ENCODE results near the gene OR2A14. TPM values are rescaled to one million over a fixed set of nuclear protein-coding genes. Genes with fewer than 3 reads are reported as not detected.

OR2A14 gene
- total and polyA plus RNA-seq, 2 of the 13 experiments (the other 11 are each of a cell fraction or from before 2014, with no cell fraction given) = not detected

DNA sequence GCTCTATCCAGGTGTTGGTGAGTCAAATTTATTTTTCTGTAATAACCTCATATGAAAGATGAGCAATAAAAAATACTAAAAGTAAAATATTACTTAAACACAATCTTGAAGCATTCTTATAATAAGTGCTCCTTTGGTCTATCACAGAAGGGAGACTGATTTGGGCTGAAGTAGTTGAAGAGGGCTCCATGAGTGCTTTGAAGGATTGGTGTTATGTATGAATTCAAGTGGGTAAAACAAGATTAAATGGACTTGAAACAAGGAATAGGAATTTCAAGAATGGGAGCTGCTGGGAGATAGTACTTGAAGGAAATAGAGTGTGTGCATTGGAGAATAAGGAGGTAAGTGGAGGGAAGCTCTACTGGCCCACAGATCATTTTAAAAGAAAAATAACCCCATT is 20.9 kb upstream of the OR2A14 start:
- no peak overlapping the region for H3K4me2 ChIP-seq (ENCODE audit: low read depth, low read length)
- FAIRE-seq = no peak
- no peak overlapping the region for H3K4me3 ChIP-seq (replicated peaks in 1 of 3; ENCODE audit: insufficient read depth in 1 of 3, low read depth in 2 of 3, low read length in 3 of 3)
- H3K27ac ChIP-seq (ENCODE audit: extremely low read length, insufficient read depth, low read length) = no peak overlapping the region
- H3K9ac ChIP-seq (ENCODE audit: insufficient read depth, low read depth, low read length) = no peak overlapping the region
- ChIA-PET CTCF (ENCODE audit: low intra/inter-chr PET ratio, low total read pairs) (no interaction called here), POLR2A (no interaction called here)
- H3K9me3 ChIP-seq (ENCODE audit: low read length) = no peaks in the 10 kb centered on the region
- TF ChIP-seq, protein P1, sequence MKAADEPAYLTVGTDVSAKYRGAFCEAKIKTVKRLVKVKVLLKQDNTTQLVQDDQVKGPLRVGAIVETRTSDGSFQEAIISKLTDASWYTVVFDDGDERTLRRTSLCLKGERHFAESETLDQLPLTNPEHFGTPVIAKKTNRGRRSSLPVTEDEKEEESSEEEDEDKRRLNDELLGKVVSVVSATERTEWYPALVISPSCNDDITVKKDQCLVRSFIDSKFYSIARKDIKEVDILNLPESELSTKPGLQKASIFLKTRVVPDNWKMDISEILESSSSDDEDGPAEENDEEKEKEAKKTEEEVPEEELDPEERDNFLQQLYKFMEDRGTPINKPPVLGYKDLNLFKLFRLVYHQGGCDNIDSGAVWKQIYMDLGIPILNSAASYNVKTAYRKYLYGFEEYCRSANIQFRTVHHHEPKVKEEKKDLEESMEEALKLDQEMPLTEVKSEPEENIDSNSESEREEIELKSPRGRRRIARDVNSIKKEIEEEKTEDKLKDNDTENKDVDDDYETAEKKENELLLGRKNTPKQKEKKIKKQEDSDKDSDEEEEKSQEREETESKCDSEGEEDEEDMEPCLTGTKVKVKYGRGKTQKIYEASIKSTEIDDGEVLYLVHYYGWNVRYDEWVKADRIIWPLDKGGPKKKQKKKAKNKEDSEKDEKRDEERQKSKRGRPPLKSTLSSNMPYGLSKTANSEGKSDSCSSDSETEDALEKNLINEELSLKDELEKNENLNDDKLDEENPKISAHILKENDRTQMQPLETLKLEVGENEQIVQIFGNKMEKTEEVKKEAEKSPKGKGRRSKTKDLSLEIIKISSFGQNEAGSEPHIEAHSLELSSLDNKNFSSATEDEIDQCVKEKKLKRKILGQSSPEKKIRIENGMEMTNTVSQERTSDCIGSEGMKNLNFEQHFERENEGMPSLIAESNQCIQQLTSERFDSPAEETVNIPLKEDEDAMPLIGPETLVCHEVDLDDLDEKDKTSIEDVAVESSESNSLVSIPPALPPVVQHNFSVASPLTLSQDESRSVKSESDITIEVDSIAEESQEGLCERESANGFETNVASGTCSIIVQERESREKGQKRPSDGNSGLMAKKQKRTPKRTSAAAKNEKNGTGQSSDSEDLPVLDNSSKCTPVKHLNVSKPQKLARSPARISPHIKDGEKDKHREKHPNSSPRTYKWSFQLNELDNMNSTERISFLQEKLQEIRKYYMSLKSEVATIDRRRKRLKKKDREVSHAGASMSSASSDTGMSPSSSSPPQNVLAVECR (CRISPR knock-in tag; IDR thresholded peaks at IDR 0.05; ENCODE audit: borderline replicate concordance) = no peak
- no peak for TF ChIP-seq TFDP1 (CRISPR knock-in tag; IDR thresholded peaks at IDR 0.05; ENCODE audit: borderline replicate concordance)
- TF ChIP-seq ARNT (IDR thresholded peaks at IDR 0.05) = no peak
- TF ChIP-seq ZNF724P (CRISPR knock-in tag; IDR thresholded peaks at IDR 0.05; ENCODE audit: borderline replicate concordance) = no peak
- no peak overlapping the region for H2AFZ ChIP-seq (ENCODE audit: low read length)
- intact Hi-C loops (cut with micrococcal nuclease; ENCODE audit: unreplicated experiment) (no loop called here), in situ Hi-C loops (cut with HindIII; ENCODE audit: extremely low pct_ligation_motif_present, low pct_unique_long_range_greater_than_20kb) (no loop called here)
- no peak for DNase-seq (ENCODE audit: low spot score)
- no peaks in the 10 kb centered on the region for H3K27me3 ChIP-seq (ENCODE audit: control insufficient read depth in 1 of 2, insufficient read depth in 2 of 2, low read length in 2 of 2)
- no peaks in the 10 kb centered on the region for H3K4me1 ChIP-seq (ENCODE audit: insufficient read depth, low read length)
- BruUV-seq (replicated peaks) = no TSS peak
- no peaks in the 10 kb centered on the region for H4K20me1 ChIP-seq (ENCODE audit: insufficient read depth, low read length)
- no peak for ATAC-seq
- H3K36me3 ChIP-seq (replicated peaks in 1 of 2; ENCODE audit: control insufficient read depth in 1 of 2, insufficient read depth in 2 of 2, low read length in 2 of 2) = no peaks in the 10 kb centered on the region
- no peaks in the 10 kb centered on the region for H3K79me2 ChIP-seq (ENCODE audit: insufficient read depth, low read length)

Data from HepG2 (cell line).